HepG2 (cell line): Measurements from ENCODE around the gene AP3B1.

Source experiments
- EZH2 ChIP-seq: conservative IDR thresholded peaks from 2 replicates; pipeline ENCODE4 v1.6.1; 2012; ENCODE audit warnings: mild to moderate bottlenecking, low read depth, low read length, moderate library complexity
- GTF2F1 ChIP-seq: fragments of 150-350 bp; IDR thresholded peaks from 2 replicates; pipeline ENCODE4 v1.6.1; 2014; ENCODE audit warnings: low read length
- MXI1 ChIP-seq: IDR thresholded peaks from 3 replicates; pipeline ENCODE4 v1.6.1; 2012; ENCODE audit warnings: low read depth, low read length, inconsistent platforms, borderline replicate concordance
- ZNF709 ChIP-seq: sonication (generic); formaldehyde crosslinking; IDR thresholded peaks from 2 replicates; pipeline ENCODE4 v1.5.0; 2020; ENCODE audit warnings: mild to moderate bottlenecking, missing genetic modification reagents
- TF ChIP-seq, protein P1 (sequence below): IDR thresholded peaks from 2 replicates; pipeline ENCODE4 v1.6.1; 2016; ENCODE audit warnings: missing biosample characterization, missing genetic modification reagents, low read depth
- TF ChIP-seq, protein P2 (sequence below): sonication (generic); formaldehyde crosslinking; conservative IDR thresholded peaks from 2 replicates; pipeline ENCODE4 v1.4.0; 2020; ENCODE audit warnings: missing genetic modification reagents
- TF ChIP-seq, protein P3 (sequence below): sonication (generic); formaldehyde crosslinking; IDR thresholded peaks from 2 replicates; pipeline ENCODE4 v1.5.0; 2020; ENCODE audit warnings: mild to moderate bottlenecking, missing genetic modification reagents, moderate library complexity

- TF ChIP-seq GTF2F1 (no peak), EZH2 (no peak), ZNF709 (CRISPR knock-in tag) (no peak), MXI1 (no peak)
- TF ChIP-seq, protein P1, sequence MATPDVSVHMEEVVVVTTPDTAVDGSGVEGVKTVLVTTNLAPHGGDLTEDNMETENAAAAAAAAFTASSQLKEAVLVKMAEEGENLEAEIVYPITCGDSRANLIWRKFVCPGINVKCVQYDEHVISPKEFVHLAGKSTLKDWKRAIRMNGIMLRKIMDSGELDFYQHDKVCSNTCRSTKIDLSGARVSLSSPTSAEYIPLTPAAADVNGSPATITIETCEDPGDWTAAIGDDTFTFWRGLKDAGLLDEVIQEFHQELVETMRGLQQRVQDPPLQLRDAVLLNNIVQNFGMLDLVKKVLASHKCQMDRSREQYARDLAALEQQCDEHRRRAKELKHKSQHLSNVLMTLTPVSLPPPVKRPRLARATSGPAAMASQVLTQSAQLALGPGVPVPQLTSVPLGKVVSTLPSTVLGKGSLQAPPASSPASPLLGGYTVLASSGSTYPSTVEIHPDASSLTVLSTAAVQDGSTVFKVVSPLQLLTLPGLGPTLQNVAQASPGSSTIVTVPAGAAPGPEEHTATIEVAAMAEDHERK (CRISPR knock-in tag): no peak
- TF ChIP-seq, protein P2, sequence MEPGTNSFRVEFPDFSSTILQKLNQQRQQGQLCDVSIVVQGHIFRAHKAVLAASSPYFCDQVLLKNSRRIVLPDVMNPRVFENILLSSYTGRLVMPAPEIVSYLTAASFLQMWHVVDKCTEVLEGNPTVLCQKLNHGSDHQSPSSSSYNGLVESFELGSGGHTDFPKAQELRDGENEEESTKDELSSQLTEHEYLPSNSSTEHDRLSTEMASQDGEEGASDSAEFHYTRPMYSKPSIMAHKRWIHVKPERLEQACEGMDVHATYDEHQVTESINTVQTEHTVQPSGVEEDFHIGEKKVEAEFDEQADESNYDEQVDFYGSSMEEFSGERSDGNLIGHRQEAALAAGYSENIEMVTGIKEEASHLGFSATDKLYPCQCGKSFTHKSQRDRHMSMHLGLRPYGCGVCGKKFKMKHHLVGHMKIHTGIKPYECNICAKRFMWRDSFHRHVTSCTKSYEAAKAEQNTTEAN (CRISPR knock-in tag): no peak
- TF ChIP-seq, protein P3, sequence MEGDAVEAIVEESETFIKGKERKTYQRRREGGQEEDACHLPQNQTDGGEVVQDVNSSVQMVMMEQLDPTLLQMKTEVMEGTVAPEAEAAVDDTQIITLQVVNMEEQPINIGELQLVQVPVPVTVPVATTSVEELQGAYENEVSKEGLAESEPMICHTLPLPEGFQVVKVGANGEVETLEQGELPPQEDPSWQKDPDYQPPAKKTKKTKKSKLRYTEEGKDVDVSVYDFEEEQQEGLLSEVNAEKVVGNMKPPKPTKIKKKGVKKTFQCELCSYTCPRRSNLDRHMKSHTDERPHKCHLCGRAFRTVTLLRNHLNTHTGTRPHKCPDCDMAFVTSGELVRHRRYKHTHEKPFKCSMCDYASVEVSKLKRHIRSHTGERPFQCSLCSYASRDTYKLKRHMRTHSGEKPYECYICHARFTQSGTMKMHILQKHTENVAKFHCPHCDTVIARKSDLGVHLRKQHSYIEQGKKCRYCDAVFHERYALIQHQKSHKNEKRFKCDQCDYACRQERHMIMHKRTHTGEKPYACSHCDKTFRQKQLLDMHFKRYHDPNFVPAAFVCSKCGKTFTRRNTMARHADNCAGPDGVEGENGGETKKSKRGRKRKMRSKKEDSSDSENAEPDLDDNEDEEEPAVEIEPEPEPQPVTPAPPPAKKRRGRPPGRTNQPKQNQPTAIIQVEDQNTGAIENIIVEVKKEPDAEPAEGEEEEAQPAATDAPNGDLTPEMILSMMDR (CRISPR knock-in tag): no peak
Measured at GRCh38 chr5:78236046-78236445, 58.5 kb downstream of the AP3B1 start.
